Stimulated activated CD4-positive, alpha-beta T cell treated with anti-CD3 and anti-CD28 coated beads, Interleukin-12 subunit alpha, Interleukin-12 subunit beta, amount 100 ng/mL, for 24 hours (primary cell): ENCODE measurements around the gene REN.
A peak's percentile ranks its signal among the peaks of the same experiment; 100 is the strongest.

Source experiments
- DNase-seq, 2 experiments: peaks; one replicate each; pipeline ENCODE4 v3.0.0-alpha.2; 2020; ENCODE audit warnings: low read depth in 2 of 2

The REN gene

DNA sequence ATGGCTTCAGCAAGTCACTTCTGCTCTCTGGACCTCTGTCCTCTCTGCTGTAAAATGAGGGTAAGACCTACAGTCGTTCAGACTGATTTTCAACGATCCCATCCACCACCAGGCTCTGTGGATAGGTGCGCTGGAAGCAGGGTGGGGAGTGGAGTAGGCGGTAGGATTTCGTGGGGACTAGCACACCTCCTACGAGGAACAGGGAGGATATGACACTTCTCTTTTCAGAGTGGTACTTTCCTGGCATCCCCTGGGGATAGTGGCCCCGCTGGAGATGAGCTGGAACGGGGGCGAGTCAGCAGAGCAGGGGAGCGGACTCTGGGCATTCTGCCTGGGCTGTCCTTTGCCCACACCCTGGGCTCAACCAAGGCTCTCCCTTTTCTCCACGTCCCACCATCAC lies 32.0 kb downstream of the REN start:
- no peak for DNase-seq

DNA sequence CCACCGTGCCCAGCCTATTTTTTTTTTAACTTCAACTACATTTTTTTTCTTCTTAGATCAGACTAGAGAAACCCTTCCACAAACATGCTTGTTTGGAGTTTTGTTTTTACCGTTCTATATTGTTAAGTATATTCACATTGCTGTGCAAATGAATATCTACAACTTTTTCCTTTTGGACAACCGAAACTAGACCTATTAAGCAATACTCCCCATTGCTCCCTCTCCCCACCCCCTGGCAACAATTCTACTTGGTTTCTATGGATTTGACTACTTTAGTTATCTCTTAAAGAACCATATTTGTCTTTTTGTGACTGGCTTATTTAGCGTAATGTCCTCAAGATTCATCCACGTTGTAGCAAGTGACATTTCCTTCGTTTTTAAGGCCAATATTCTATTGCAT lies 33.4 kb downstream of the REN start:
- no peak for DNase-seq

DNA sequence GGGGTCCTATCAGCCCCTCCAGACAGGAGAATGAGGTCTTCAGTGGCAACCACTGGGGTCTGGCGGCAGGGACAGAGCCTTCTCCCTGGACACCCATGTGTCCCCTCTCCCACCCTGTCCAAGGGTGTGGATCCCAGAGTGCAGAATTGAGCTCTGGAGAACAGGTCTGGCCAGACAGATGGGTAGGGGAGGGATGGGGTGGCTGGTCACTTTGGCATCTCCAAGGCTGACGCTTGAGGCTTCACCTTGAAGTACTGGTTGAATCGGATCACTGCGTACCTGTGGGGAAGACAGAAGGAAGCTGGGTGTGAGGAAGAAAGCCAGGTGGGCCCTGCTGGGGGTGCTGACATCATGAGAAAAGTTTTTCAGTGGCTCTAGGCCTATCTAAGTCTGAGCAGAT lies 34.2 kb downstream of the REN start:
- no peak for DNase-seq

DNA sequence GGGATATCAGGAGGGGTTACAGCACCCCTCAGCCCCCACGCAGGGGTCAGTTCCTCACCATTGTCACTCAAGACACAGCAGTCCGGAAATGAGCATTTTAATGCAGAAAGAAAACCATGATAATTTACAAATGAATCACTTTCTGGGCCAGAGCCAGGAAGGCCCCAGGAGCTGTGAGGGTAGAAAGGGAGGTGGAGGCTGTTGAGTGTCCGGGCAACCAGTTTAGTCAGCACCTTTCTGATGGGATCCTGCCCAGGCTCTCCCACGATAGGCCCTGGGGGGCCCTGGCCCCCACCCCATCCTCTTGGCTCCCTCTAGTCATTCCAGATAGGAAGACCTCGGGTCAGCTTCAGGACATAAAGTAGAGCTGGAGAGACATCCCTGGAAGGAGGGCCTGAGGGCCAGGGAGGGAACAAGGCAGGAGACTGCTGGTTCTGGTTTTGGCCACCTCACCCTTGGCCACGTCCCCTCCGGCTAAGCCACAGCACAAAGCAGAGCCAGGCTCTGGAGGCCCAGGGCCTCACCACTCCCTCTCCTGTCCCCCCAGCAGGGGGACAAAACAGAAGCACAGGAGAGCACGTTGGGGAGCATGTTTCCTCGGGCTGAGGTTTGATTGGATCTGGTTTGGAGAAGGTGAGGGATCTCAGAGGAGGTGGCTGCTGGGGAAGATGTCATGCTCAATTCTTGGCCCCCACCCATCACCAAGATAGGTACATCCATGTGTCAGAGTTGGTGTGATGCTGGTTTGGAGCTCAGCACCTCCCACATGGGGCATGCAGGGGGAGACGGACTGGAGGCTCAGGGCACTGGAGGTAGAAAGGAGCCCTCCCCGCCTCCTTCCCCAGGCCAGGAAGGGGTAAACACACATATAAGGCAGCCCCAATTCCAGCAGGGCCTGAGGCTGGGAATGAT lies 34.9 kb downstream of the REN start:
- no peak for DNase-seq

DNA sequence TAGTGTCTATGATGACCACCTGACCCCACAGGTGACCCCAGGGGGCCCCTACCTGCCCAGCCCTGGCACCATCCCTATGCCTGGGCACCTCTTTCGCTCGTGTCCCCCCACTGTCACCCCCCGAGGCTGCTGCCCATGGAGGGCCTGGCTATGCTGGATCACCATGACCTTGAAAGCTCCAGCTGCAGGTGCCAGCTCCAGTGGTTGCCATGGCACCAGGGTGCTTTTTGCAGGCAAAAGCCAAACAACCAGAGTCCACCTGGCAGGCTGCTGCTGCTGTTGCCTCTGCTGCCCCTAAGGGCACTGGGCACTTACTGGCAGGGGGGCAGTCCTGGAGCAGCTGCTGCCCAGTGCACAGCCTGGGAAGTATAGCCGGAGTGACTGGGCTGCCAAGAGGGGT lies 36.0 kb downstream of the REN start:
- no peak for DNase-seq

DNA sequence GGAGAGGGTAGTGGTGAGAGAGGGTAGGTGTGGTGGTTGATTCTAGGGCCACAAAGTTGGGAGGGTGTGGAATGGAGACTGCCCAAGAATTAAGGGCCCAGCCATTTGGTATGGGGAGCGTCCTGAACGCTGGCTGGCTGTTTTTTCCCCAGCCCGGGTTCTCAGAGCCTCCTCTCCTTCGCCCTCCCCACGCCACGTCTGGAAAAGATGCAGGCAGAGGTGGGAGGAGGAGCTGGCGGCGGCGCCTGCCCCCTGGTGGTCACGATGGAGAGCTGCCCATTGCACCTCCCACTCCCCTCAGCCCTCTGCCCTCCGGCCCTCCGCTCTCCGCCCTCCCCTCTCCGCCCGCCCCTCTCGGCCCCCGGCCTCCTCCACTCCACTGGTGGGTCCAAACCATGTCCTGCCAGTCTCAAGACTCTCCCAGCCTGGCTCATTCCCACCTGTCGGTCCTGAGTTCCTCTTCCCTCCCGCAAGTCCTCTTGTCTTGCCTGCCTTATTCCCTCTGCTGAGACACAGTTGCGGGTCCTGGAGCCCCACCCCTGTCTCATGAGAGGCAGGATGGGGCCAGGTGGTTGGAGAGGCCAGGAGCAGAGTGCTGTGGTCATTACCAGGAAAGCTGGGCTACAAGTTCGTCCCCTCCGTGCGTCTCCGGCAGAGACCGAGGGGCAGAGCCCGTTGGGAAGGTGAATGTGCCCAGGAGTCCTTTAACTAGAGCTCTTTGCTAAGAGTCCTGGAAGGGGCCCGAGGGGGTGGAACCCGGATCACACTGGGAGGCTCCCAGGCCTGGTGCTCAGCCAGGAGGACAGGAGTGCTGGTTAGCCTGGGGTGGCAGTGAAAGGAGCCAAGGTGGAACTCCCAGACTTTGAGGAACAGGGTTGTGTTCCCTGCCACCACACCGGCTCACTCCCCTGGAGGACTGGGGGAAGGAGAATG lies 36.9 kb downstream of the REN start:
- DNase-seq: peak; percentile 18 to 48

DNA sequence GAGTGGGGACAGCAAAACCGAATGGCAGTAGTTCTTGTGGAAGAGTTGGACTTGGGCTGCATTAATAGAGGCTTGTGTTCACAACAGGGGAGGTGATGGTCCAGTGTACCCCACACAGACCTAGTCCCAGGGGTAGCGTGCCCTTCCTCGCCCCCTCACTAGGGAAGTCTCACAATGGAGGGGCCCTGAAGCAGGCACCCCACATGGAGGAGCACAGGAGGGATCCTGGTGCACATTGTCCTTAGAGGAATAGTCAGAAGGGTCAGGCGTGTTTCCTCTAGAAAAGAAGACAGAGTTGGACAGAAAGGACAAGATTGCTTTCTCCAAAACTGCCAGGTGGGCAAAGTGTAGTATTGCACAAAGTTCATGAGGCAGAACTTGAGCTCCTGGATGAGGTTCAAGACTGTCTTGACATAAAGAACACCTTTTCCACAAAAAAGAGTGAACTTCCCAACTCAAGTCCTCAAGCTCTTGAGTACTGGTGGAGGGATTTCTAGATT lies 37.6 kb downstream of the REN start:
- no peak for DNase-seq

DNA sequence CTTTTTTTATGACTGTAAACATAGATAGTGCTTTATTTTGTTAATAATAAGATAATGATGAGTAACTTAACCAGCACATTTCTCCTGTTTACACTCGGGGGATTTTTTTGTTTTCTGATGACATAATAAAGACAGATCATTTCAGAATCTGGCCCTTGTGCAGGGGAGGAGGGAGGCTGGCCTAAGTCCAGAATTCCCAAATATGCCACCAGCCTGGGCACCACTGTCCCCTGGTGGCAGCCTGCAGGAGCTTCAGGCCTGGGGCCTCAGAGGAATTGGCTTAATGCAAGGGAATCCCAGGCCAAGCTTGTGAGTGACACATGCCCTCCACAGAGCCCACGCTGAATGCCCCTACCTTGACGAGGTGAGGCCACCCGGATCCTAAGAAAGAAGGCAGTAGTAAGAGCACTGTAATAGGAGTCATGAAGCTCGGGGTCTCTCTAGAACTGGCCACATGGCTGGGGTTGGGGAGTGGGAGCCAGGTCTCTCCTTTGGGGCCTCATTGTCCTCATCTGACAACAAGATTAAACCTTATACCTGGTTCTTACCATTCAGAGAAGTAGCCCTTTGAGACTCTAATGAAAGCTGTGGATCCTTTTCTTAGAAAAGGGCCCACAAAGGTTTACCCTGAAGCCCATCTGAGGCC lies 38.4 kb downstream of the REN start:
- DNase-seq: no peak

DNA sequence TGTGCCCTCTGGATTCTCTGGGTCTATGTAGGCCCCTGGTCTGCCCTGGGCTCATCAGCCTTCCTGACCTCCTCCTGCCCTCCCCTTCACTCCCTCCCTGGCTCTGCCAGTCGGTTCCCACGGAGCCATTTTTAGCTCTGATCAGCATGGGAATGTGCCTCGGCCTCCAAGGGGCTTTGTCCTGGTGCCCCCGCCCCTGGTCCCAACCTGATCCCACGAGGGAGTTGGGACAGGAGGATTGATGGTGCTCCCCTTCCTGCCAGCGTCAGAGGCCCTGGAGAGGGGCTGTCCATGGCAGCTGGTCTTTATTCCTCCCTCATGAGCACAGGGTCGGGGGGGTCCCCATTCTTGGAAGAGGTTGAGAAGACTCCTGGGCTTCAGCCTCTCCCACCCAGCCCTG lies 39.2 kb downstream of the REN start:
- DNase-seq: no peak

DNA sequence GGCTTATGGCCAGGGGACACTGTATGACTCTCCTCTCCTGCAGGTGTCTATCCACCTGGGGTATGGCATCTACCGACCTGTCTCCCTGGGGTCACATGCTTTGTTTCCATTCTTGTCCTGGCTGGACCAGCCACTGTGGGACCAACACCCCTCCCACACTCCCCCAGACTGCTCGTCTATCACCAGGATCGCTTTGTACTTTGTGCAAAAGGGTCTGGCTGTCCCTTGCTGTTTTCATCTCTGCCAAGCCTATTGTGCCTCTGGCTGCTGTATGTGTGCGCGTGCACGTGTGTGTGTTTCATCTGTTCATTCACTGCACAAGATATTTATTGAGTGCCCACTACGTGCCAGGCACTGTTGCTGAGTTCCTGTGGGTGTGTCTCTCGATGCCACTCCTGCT lies 39.8 kb downstream of the REN start:
- no peak for DNase-seq

DNA sequence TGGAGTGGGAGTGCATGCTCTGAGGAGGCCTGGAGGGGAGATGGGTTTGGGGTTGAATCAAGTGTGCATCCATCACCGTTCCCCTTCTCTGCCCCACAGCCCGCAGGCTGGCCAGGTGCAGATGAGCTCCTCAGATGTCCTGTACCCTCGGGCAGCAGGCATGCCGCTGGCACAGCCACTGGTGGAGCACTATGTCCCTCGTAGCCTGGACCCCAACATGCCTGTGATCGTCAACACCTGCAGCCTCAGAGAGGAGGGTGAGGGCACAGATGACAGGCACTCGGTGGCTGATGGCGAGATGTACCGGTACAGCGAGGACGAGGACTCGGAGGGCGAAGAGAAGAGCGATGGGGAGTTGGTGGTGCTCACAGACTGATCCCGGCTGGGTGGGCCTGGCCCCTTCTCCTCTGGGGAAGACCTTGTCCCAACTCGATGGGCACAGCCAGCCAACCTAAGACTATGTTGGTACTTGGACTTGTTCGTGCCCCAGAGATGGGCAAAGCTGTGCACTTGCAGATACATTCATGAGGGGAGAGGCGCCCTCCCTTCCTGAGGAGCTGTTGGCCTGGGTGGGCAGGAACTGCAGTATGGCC lies 40.3 kb downstream of the REN start:
- DNase-seq: no peak

DNA sequence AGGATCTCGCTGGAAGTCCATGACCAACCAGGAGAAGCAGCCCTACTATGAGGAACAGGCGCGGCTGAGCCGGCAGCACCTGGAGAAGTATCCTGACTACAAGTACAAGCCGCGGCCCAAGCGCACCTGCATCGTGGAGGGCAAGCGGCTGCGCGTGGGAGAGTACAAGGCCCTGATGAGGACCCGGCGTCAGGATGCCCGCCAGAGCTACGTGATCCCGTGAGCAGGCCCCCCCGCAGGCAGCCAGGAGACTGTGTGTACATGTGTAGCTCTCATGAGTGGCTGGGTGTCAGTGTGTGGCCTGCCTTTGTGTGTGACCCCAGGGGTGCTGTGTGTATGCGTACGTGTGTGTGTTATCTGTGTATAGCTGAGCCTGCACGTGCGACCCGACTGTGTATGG lies 41.5 kb downstream of the REN start:
- no peak for DNase-seq

DNA sequence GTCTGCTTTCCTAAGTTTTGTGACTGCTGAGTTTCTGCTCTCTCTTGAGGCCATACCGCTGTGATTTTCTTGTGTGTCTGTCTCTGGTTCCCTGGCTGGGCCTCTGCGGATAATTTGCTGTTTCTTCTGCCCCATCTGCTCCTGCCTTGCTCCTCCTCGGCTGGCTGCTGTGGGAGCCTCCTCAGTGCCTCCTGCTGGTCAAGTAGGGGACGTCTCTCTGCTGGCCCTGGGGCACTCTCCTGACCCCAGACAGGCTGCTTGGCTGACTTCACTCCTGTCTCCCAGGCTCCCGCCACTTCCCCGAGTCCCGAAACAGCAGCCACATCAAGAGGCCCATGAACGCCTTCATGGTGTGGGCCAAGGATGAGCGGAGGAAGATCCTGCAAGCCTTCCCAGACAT lies 42.8 kb downstream of the REN start:
- DNase-seq: no peak

DNA sequence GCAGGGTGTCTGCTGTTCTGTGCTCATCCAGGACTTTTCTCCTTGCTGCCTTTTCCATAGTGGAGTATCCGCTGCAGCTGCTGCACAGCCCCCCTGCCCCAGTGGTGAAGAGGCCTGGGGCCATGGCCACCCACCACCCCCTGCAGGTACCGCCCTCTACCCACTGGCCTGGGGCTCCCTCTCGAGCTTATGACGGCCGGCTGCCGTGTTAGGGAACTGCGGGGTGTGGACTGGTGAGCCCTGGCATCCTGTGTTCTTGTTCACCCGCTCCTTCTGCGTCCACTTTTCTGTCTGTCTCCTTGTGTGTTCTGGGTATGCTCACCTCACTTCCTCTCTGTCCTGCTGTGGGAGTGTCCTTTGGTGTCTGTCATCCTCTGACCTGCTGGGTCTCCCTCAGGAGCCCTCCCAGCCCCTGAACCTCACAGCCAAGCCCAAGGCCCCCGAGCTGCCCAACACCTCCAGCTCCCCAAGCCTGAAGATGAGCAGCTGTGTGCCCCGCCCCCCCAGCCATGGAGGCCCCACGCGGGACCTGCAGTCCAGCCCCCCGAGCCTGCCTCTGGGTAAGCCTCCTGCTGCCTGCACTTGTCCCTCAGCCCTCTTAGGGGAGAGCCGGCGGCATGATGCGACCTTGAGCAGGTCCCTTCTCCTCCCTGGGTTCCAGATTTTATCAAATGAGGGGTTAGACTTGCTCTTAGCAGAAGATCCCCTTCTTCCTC lies 44.1 kb downstream of the REN start:
- no peak for DNase-seq

DNA sequence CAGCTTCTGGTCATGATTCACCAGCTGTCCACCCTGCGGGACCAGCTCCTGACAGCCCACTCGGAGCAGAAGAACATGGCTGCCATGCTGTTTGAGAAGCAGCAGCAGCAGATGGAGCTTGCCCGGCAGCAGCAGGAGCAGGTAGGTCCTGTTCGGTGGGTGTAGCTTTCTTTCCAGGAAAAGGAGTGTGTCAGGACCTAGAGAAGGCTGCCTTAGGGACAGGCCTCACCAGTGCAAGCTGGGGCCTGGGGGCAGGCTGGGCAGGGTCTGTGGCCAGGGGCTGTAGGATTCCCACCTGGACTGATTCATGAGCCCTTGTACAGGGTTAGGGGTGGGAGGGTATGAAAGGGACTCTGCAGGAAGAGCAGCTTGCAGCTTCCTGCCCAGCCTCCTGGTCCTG lies 49.6 kb downstream of the REN start:
- DNase-seq: no peak

DNA sequence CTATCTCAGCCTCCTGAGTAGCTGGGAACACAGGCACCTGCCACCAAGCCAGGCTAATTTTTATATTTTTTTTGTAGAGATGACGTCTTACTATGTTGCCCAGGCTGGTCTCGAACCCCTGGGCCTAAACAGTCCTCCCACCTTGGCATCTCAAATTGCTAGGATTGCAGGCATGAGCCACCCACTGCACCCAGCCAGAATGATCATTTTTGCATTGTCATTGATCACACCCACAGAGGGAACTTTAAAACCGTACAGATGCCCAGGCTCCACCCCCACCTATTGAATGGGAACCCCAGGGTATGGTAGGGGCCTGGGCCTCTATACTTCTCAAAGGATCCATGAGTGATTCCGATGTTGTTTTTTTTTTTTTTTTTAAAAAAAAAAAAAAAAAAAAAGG lies 51.0 kb downstream of the REN start:
- DNase-seq: no peak

DNA sequence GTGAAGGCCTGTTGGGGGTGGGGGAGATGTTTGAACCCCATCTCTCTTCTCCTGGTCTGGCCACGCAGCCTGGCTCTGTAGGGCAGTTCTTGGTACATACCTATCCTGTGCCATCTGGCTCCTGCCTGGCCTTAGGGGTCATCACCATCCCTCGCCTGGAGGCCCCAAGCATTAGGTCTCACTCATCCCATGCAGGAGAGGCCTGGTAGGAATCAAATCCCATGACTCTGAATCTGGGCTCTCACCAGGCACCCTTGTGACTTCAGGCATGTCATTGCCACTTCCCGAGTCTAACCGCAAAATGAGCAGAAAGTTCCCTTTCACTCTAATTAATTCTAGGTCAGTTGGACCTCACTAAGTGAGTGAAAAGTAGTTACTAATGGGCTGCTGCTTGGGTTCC lies 51.5 kb downstream of the REN start:
- no peak for DNase-seq

DNA sequence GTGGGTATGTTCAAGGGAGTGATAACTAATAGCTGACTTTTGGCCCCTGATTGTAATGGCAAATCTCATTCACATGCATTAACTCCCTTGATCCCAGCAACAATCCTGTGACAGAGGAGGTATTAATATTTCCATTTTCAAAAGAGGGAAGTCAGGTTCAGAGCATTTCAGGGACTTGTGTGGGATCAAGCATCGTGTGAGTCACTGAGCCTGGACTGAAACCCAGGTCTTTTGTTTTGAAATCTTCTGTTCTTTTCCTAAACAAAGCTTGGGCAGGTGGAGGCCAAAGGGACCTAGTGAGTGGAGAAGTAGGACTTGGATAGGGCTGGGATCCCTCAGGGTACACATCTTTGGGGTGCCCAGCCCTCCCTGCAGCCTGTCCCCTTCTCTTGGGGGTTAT lies 52.2 kb downstream of the REN start:
- DNase-seq: no peak

DNA sequence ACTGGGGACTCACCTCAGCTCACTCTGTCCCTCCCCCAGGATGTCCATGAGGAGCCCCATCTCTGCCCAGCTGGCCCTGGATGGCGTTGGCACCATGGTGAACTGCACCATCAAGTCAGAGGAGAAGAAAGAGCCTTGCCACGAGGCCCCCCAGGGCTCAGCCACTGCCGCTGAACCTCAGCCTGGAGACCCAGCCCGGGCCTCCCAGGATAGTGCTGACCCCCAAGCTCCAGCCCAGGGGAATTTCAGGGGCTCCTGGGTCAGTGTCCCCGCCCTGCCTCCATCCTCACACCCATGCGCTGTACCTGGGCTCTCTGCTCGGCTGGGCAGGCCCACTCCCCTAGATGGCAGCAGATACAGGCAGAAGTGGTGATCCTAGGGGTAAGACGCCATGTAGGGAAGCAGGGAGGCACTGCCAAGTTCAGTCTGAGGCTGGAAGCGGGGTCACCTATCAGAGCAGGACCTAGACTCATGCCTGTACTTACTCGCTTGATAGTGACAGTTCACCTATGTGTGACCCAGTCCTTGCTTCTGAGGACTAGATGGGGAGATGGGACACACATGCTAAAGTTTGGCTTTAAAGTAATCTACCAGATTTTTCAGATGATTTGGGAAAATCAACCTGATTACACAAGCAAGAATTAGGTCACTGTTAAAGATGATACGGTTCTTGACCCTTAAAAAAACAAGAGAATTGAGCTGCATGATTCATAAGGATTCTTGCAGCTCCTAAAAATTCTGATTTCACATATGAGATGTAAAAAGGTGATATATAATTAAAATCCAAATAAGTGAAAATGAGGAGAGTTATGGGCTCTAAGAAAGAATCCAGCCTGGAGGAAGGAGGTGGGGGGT lies 53.0 kb downstream of the REN start:
- no peak for DNase-seq
